GM12878 (cell line): Measurements from ENCODE around the gene EIF4E1B.

Experiments
- EP300 ChIP-seq, 2 experiments: fragments of 150-350 bp in 1 of 2; IDR thresholded peaks; 2 replicates each; pipeline ENCODE4 v1.6.1; 2011 to 2012; ENCODE audit warnings: low read depth in 2 of 2, low read length in 2 of 2, borderline replicate concordance in 1 of 2, improper control_type of control experiment in 1 of 2, inconsistent platforms in 1 of 2; ENCODE audit not compliant: control insufficient read depth in 1 of 2
- ETV6 ChIP-seq, 2 experiments: fragments of 450-650 bp in 1 of 2; IDR thresholded peaks in 1 of 2; conservative IDR thresholded peaks in 1 of 2; 2 replicates each; pipeline ENCODE4 v1.6.1; 2014; ENCODE audit warnings: antibody characterized with exemption in 1 of 2, borderline replicate concordance in 1 of 2, low read depth in 1 of 2, mild to moderate bottlenecking in 1 of 2, moderate library complexity in 1 of 2
- EZH2 ChIP-seq: IDR thresholded peaks from 2 replicates; pipeline ENCODE4 v1.6.1; 2012; ENCODE audit warnings: low read depth, mild to moderate bottlenecking, control low read depth, inconsistent platforms, low read length, borderline replicate concordance; ENCODE audit not compliant: control insufficient read depth
- JUNB ChIP-seq: IDR thresholded peaks from 2 replicates; pipeline ENCODE4 v1.6.1; 2016; ENCODE audit warnings: antibody characterized with exemption, mild to moderate bottlenecking
- SIN3A ChIP-seq: IDR thresholded peaks from 2 replicates; pipeline ENCODE4 v1.6.1; 2012; ENCODE audit warnings: low read depth, low read length, improper control_type of control experiment
- SIX5 ChIP-seq: IDR thresholded peaks from 2 replicates; pipeline ENCODE4 v1.6.1; 2011; ENCODE audit warnings: mild to moderate bottlenecking, low read depth, low read length, moderate library complexity; ENCODE audit not compliant: severe bottlenecking
- TCF7 ChIP-seq: IDR thresholded peaks from 2 replicates; pipeline ENCODE4 v1.6.1; 2014; ENCODE audit warnings: antibody characterized with exemption, borderline replicate concordance
- TF ChIP-seq, protein P1 (sequence below), 3 experiments: IDR thresholded peaks in 2 of 3; conservative IDR thresholded peaks in 1 of 3; 2 replicates each; pipeline ENCODE4 v1.5.1; 2011; ENCODE audit warnings: low read depth in 3 of 3, low read length in 3 of 3, mild to moderate bottlenecking in 3 of 3, control low read depth in 2 of 3, moderate library complexity in 2 of 3, inconsistent platforms in 1 of 3, mixed read lengths in 1 of 3; ENCODE audit not compliant: control insufficient read depth in 2 of 3, insufficient read depth in 1 of 3; ENCODE audit errors: extremely low read depth in 1 of 3
- TF ChIP-seq, protein P2 (sequence below): IDR thresholded peaks from 2 replicates; pipeline ENCODE4 v1.6.1; 2012; ENCODE audit warnings: mild to moderate bottlenecking, low read depth, low read length

DNA sequence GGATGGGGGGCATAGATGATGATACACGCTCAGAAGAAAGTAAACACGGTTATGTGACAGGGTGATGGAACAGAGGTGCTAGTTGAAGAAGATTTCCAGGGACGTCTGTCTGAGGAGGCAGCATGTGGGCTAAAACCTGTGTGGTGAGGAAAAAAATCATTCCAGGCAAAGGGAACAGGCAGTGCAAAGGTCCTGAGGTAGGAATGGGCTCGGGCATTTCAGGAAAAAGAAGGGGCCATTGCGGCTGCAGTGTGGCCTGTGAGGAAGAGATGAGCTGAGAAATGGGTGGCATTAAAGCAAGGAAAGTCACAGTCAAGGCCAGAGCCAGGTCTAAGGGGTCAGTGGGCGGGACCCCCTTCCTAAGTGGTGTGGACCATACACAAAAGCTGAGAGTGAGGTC is 35.0 kb downstream of the EIF4E1B start:
- TF ChIP-seq, protein P1, sequence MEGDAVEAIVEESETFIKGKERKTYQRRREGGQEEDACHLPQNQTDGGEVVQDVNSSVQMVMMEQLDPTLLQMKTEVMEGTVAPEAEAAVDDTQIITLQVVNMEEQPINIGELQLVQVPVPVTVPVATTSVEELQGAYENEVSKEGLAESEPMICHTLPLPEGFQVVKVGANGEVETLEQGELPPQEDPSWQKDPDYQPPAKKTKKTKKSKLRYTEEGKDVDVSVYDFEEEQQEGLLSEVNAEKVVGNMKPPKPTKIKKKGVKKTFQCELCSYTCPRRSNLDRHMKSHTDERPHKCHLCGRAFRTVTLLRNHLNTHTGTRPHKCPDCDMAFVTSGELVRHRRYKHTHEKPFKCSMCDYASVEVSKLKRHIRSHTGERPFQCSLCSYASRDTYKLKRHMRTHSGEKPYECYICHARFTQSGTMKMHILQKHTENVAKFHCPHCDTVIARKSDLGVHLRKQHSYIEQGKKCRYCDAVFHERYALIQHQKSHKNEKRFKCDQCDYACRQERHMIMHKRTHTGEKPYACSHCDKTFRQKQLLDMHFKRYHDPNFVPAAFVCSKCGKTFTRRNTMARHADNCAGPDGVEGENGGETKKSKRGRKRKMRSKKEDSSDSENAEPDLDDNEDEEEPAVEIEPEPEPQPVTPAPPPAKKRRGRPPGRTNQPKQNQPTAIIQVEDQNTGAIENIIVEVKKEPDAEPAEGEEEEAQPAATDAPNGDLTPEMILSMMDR (IDR thresholded peaks at IDR 0.05 in 2 of 3, conservative IDR thresholded peaks at IDR 0.05 in 1 of 3; ENCODE audit: control insufficient read depth in 2 of 3, extremely low read depth in 1 of 3, insufficient read depth in 1 of 3, low read depth in 3 of 3, low read length in 3 of 3) = no peak
- TF ChIP-seq SIN3A (no peak), JUNB (no peak), EZH2 (no peak), EP300 (IDR thresholded peaks at IDR 0.05; ENCODE audit: borderline replicate concordance in 1 of 2, control insufficient read depth in 1 of 2, low read depth in 2 of 2, low read length in 2 of 2) (no peak), SIX5 (no peak), ETV6 (conservative IDR thresholded peaks at IDR 0.05 in 1 of 2, IDR thresholded peaks at IDR 0.05 in 1 of 2; ENCODE audit: borderline replicate concordance in 1 of 2, low read depth in 1 of 2) (no peak), TCF7 (no peak)
- TF ChIP-seq, protein P2, sequence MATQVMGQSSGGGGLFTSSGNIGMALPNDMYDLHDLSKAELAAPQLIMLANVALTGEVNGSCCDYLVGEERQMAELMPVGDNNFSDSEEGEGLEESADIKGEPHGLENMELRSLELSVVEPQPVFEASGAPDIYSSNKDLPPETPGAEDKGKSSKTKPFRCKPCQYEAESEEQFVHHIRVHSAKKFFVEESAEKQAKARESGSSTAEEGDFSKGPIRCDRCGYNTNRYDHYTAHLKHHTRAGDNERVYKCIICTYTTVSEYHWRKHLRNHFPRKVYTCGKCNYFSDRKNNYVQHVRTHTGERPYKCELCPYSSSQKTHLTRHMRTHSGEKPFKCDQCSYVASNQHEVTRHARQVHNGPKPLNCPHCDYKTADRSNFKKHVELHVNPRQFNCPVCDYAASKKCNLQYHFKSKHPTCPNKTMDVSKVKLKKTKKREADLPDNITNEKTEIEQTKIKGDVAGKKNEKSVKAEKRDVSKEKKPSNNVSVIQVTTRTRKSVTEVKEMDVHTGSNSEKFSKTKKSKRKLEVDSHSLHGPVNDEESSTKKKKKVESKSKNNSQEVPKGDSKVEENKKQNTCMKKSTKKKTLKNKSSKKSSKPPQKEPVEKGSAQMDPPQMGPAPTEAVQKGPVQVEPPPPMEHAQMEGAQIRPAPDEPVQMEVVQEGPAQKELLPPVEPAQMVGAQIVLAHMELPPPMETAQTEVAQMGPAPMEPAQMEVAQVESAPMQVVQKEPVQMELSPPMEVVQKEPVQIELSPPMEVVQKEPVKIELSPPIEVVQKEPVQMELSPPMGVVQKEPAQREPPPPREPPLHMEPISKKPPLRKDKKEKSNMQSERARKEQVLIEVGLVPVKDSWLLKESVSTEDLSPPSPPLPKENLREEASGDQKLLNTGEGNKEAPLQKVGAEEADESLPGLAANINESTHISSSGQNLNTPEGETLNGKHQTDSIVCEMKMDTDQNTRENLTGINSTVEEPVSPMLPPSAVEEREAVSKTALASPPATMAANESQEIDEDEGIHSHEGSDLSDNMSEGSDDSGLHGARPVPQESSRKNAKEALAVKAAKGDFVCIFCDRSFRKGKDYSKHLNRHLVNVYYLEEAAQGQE = no peak
